Upper lobe of right lung (tissue), 1 donor: ENCODE measurements around the gene HOXB8. TPM values are rescaled to one million over a fixed set of nuclear protein-coding genes. Genes with fewer than 3 reads are reported as not detected.
A peak's percentile ranks its signal among the peaks of the same experiment; 100 is the strongest.

ENCODE experiments used
- ATAC-seq: fragments of 200-7000 bp; cut with Tn5 transposase; one replicate; pipeline ENCODE4 v1.9.1; 2020; ENCODE audit warnings: mild to moderate bottlenecking, moderate library complexity
- DNase-seq: peaks from one replicate; pipeline ENCODE4 v3.0.0-alpha.2; 2020
- H3K27ac ChIP-seq: fragments of 200-600 bp; one replicate; pipeline ENCODE4 v1.8.0; 2022
- H3K27me3 ChIP-seq: fragments of 200-600 bp; one replicate; pipeline ENCODE4 v1.8.0; 2022; ENCODE audit warnings: mild to moderate bottlenecking
- H3K36me3 ChIP-seq: fragments of 200-600 bp; one replicate; pipeline ENCODE4 v1.8.0; 2022
- H3K4me1 ChIP-seq: fragments of 200-600 bp; one replicate; pipeline ENCODE4 v1.8.0; 2022
- H3K4me3 ChIP-seq: fragments of 200-600 bp; one replicate; pipeline ENCODE4 v1.8.0; 2022; ENCODE audit warnings: mild to moderate bottlenecking
- H3K9me3 ChIP-seq: fragments of 200-600 bp; one replicate; pipeline ENCODE4 v1.8.0; 2022
- intact Hi-C: fragments of 100-400 bp; cut with DNase I; formaldehyde crosslinking; loops from one replicate; pipeline ENCODE4 v1.11.0; 2022
- total RNA-seq: library from RNA; stranded (reverse); fragmentation: NEBNext Ultra II Directional; extraction: Animal tissue kit (Norgen Biotek cat#: 25700); gene quantifications from one replicate; pipeline ENCODE4 v1.2.1, GENCODE V29; 2021
- TF ChIP-seq, protein P1 (sequence below): fragments of 200-600 bp; IDR thresholded peaks from one replicate; pipeline ENCODE4 v1.8.0; 2022; ENCODE audit warnings: antibody characterized with exemption
- donor health status: DM: no; HTN: yes; CAD: no; lungs with severe emphysema.

HOXB8 gene
- total RNA-seq, 1 donor from 2014 or later: 1.0 TPM

- H3K36me3 ChIP-seq: no peaks in the 10 kb centered on the region
- ATAC-seq: peak; percentile 4
- no peaks in the 10 kb centered on the region for H3K9me3 ChIP-seq
- H3K4me3 ChIP-seq: peak within 1 kb of the TSS; percentile 31
- H3K27me3 ChIP-seq: peaks cover 100% of the 10 kb centered on the region
- TF ChIP-seq, protein P1, sequence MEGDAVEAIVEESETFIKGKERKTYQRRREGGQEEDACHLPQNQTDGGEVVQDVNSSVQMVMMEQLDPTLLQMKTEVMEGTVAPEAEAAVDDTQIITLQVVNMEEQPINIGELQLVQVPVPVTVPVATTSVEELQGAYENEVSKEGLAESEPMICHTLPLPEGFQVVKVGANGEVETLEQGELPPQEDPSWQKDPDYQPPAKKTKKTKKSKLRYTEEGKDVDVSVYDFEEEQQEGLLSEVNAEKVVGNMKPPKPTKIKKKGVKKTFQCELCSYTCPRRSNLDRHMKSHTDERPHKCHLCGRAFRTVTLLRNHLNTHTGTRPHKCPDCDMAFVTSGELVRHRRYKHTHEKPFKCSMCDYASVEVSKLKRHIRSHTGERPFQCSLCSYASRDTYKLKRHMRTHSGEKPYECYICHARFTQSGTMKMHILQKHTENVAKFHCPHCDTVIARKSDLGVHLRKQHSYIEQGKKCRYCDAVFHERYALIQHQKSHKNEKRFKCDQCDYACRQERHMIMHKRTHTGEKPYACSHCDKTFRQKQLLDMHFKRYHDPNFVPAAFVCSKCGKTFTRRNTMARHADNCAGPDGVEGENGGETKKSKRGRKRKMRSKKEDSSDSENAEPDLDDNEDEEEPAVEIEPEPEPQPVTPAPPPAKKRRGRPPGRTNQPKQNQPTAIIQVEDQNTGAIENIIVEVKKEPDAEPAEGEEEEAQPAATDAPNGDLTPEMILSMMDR: no peak
- H3K27ac ChIP-seq: no peak within 1 kb of the TSS
- DNase-seq: no peak
- peaks cover 22% of the 10 kb centered on the region for H3K4me1 ChIP-seq
- intact Hi-C loops: loop anchor here (10.0 kb wide), 1 partner anchor 312 kb away; no protein-coding TSS in a partner anchor
These were observed 11.4 kb upstream of the HOXB8 start, which contains the start of gene HOXB9 for GRCh38 chr17:48626245-48627117. HOXB9 (minus strand) TSS chr17:48626358; CDS start chr17:48626269, 89 bp downstream.

GRCh38 chr17:48625495-48626244 lies 10.6 kb upstream of the HOXB8 start:
- H3K27ac ChIP-seq: no peak overlapping the region
- no peaks in the 10 kb centered on the region for H3K36me3 ChIP-seq
- peaks cover 100% of the 10 kb centered on the region for H3K27me3 ChIP-seq
- H3K4me3 ChIP-seq: peak overlapping the region; percentile 31
- H3K9me3 ChIP-seq: no peaks in the 10 kb centered on the region
- DNase-seq (no peak), ATAC-seq (peak; percentile 70)
- intact Hi-C loops: loop anchor here (10.0 kb wide), 1 partner anchor 311 kb away; no protein-coding TSS in a partner anchor
- H3K4me1 ChIP-seq: peaks cover 22% of the 10 kb centered on the region
- TF ChIP-seq, protein P1: no peak

DNA sequence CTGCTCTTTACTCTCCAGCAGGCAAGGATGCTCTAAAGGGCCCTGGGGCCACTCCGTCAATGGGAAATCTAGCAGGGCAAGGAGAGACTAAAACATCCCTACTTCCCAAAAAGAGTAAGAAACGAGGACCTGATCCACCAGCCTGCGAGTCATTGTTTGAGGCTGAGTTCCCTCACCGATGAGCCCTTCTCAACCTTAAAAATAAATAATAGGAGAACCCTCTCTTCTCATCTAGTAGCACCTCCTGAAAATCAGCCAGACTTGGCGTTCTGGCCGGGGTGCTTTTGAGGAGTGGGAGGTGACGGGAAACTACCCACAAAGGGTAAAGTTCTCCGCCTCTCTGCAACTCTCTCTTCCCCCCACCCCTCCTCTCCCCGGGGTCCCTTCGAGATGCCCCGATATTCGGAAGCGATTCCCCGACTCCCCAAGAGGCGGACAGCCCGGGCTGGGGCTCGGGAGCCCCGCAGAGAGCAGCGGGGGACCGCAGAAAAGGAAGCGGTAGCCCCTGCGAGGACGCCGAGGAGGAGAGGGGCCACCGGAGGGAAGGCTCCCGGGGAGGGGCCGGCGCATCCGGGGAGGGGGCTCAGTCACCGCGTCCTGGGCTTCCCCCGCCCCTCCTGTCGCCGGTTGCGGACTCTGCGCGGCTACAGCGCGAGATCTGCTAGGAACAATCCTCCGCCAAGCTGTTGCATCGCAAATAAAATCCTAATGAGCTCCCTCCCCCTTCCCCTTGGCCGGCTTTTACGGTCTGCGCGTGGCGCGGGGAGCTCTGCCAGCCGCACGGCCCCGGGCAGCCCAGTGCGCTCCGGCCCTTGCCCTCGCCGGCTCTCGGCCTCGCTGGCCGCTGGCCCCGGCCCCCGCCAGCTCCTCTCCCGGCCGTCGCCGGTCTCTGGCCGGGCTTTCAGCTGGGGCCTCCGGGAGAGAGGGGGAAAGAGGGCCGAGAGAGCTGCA lies 9.7 kb upstream of the HOXB8 start:
- no peak for DNase-seq
- peak; percentile 13 for ATAC-seq
- H3K4me3 ChIP-seq: peak overlapping the region; percentile 31
- peaks cover 22% of the 10 kb centered on the region for H3K4me1 ChIP-seq
- peaks cover 100% of the 10 kb centered on the region for H3K27me3 ChIP-seq
- intact Hi-C loops: loop anchor here (10.0 kb wide), 1 partner anchor 310 kb away; no protein-coding TSS in a partner anchor
- H3K36me3 ChIP-seq: no peaks in the 10 kb centered on the region
- no peak overlapping the region for H3K27ac ChIP-seq
- TF ChIP-seq, protein P1: no peak
- no peaks in the 10 kb centered on the region for H3K9me3 ChIP-seq

GRCh38 chr17:48624118-48624517 lies 9.0 kb upstream of the HOXB8 start:
- Histone ChIP-seq H3K4me3 (no peak overlapping the region), H3K36me3 (no peaks in the 10 kb centered on the region), H3K27ac (no peak overlapping the region), H3K9me3 (no peaks in the 10 kb centered on the region), H3K27me3 (peaks cover 100% of the 10 kb centered on the region), H3K4me1 (peaks cover 22% of the 10 kb centered on the region)
- intact Hi-C loops: loop anchor here (10.0 kb wide), 1 partner anchor 309 kb away; no protein-coding TSS in a partner anchor
- TF ChIP-seq, protein P1: no peak
- ATAC-seq (no peak), DNase-seq (no peak)

DNA sequence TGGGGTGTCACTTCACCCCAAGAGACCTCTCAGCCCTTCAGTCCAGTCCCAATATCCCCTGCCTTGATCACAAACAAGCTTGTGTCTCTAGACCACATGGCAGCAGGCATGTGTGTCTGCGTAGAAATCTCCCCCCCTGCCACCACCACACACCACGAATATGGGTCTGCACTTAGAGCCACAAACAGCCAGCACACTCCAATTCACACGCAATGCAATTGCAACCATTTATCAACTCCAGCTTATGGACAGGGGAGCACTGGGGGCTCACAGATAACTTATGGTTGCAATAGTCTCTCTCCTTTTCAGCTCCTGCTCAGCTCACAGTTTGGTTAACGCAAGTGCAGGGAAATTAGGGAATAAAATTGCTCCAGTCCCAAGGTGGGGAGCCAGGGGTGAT lies 8.5 kb upstream of the HOXB8 start:
- ATAC-seq: no peak
- Histone ChIP-seq H3K27ac (no peak overlapping the region), H3K9me3 (no peaks in the 10 kb centered on the region), H3K36me3 (no peaks in the 10 kb centered on the region), H3K27me3 (peaks cover 100% of the 10 kb centered on the region), H3K4me3 (no peak overlapping the region), H3K4me1 (peaks cover 22% of the 10 kb centered on the region)
- DNase-seq: no peak
- intact Hi-C loops: loop anchor here (10.0 kb wide), 1 partner anchor 309 kb away; no protein-coding TSS in a partner anchor
- TF ChIP-seq, protein P1: no peak
